Uterus (tissue), 2 donors: Measurements from ENCODE around the gene JAG1.

ENCODE experiments used
- POLR2A ChIP-seq, 2 donors: fragments of 450-650 bp; IDR thresholded peaks; one replicate each; pipeline ENCODE4 v1.6.1; 2016; ENCODE audit warnings: antibody characterized with exemption in 2 of 2, mild to moderate bottlenecking in 1 of 2, moderate library complexity in 1 of 2
- TF ChIP-seq, protein P1 (sequence below), 4 experiments: fragments of 200-600 bp in 2 of 4; fragments of 450-650 bp in 2 of 4; sonication (generic) in 2 of 4; IDR thresholded peaks; one replicate each; pipeline ENCODE4 v1.5.1; 2016 to 2019; ENCODE audit warnings: antibody characterized with exemption in 4 of 4, mild to moderate bottlenecking in 2 of 4, moderate library complexity in 1 of 4

GRCh38 chr20:10658876-10659632 is 14.7 kb downstream of the JAG1 start:
- TF ChIP-seq, protein P1, sequence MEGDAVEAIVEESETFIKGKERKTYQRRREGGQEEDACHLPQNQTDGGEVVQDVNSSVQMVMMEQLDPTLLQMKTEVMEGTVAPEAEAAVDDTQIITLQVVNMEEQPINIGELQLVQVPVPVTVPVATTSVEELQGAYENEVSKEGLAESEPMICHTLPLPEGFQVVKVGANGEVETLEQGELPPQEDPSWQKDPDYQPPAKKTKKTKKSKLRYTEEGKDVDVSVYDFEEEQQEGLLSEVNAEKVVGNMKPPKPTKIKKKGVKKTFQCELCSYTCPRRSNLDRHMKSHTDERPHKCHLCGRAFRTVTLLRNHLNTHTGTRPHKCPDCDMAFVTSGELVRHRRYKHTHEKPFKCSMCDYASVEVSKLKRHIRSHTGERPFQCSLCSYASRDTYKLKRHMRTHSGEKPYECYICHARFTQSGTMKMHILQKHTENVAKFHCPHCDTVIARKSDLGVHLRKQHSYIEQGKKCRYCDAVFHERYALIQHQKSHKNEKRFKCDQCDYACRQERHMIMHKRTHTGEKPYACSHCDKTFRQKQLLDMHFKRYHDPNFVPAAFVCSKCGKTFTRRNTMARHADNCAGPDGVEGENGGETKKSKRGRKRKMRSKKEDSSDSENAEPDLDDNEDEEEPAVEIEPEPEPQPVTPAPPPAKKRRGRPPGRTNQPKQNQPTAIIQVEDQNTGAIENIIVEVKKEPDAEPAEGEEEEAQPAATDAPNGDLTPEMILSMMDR (IDR thresholded peaks at IDR 0.05), result no peak
- TF ChIP-seq POLR2A (IDR thresholded peaks at IDR 0.05), result no peak
